ENCODE measurements around the gene LRRTM4. TPM values are rescaled to one million over a fixed set of nuclear protein-coding genes. Genes with fewer than 3 reads are reported as not detected.

The LRRTM4 gene
- total RNA-seq, 1 donor = 0.18 TPM

- no peak for TF ChIP-seq CTCF (IDR thresholded peaks at IDR 0.05; ENCODE audit: insufficient read depth, low read length)
- H3K4me3 ChIP-seq (ENCODE audit: low read depth, low read length) = no peak overlapping the region
- DNase-seq (ENCODE audit: low read depth) = no peak
These were observed 434.2 kb downstream of the LRRTM4 start for GRCh38 chr2:77087987-77088414.

GRCh38 chr2:77086478-77086877, 435.7 kb downstream of the LRRTM4 start:
- no peak for TF ChIP-seq CTCF (IDR thresholded peaks at IDR 0.05; ENCODE audit: insufficient read depth, low read length)
- no peak overlapping the region for H3K4me3 ChIP-seq (ENCODE audit: low read depth, low read length)
- no peak for DNase-seq (ENCODE audit: low read depth)

- no peak for TF ChIP-seq CTCF (IDR thresholded peaks at IDR 0.05; ENCODE audit: insufficient read depth, low read length)
- H3K4me3 ChIP-seq (ENCODE audit: low read depth, low read length) = no peak overlapping the region
- DNase-seq (ENCODE audit: low read depth) = no peak
These were observed 436.1 kb downstream of the LRRTM4 start for GRCh38 chr2:77086051-77086450.

GRCh38 chr2:77085561-77085960, 436.6 kb downstream of the LRRTM4 start:
- TF ChIP-seq CTCF (IDR thresholded peaks at IDR 0.05; ENCODE audit: insufficient read depth, low read length) = no peak
- no peak for DNase-seq (ENCODE audit: low read depth)
- H3K4me3 ChIP-seq (ENCODE audit: low read depth, low read length) = no peak overlapping the region

- DNase-seq (ENCODE audit: low read depth) = no peak
- TF ChIP-seq CTCF (IDR thresholded peaks at IDR 0.05; ENCODE audit: insufficient read depth, low read length) = no peak
- H3K4me3 ChIP-seq (ENCODE audit: low read depth, low read length) = no peak overlapping the region
These were observed 440.6 kb downstream of the LRRTM4 start for GRCh38 chr2:77081597-77081996.

GRCh38 chr2:77064324-77064723, 457.9 kb downstream of the LRRTM4 start:
- no peak for TF ChIP-seq CTCF (IDR thresholded peaks at IDR 0.05; ENCODE audit: insufficient read depth, low read length)
- no peak for DNase-seq (ENCODE audit: low read depth)
- no peak overlapping the region for H3K4me3 ChIP-seq (ENCODE audit: low read depth, low read length)

- no peak overlapping the region for H3K4me3 ChIP-seq (ENCODE audit: low read depth, low read length)
- no peak for DNase-seq (ENCODE audit: low read depth)
- no peak for TF ChIP-seq CTCF (IDR thresholded peaks at IDR 0.05; ENCODE audit: insufficient read depth, low read length)
These were observed 467.2 kb downstream of the LRRTM4 start for GRCh38 chr2:77054938-77055337.

Measured in fibroblast of the aortic adventitia (primary cell).